GM19452 (cell line): ENCODE measurements around the gene ROPN1B.

Experiments used
- ATAC-seq: cut with Tn5 transposase; IDR thresholded peaks from one replicate; pipeline ENCODE4 v1.9.1; 2021; ENCODE audit not compliant: unreplicated experiment

The ROPN1B gene

GRCh38 chr3:126003447-126004190 lies 34.6 kb downstream of the ROPN1B start:
- ATAC-seq: no peak

DNA sequence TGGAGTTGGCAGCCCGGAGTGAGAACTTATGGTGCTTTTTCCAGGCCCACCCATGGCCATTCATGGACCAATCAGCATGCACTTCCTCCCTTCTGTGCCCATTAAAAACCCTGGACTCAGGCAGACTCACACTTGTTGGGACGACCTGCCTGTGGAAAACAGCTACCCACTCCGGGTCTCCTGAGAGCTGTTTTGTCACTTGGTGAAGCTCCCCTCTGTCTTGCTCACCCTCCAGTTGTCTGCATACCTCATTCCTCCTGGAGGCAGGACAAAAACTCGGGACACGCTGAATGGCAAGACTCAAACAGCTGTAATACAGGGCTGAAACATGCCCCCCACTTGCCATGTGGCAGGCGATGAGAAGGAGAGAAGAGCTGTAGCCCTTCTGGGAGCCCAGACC lies 35.2 kb downstream of the ROPN1B start:
- ATAC-seq: no peak

- ATAC-seq: no peak
Measured at GRCh38 chr3:126004692-126005091, 35.7 kb downstream of the ROPN1B start.

DNA sequence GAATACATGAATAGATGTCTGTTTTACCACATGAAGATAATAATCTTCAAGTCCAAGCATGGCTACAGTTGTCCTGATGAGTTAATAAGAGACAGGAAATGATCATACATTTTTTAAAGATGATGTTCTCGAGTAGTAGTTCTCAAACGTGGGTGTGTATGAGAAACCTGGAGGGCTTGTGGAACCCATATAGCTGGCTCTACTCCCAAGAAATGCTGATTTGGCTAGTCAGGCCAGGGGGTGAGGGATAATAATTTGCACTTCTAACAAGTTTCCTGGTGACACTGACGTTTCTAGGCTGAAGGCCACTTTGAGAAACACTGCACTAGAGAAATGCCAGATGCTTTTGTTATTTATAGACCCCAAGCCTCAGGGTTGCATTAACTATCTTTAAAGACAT lies 37.0 kb downstream of the ROPN1B start:
- no peak for ATAC-seq

DNA sequence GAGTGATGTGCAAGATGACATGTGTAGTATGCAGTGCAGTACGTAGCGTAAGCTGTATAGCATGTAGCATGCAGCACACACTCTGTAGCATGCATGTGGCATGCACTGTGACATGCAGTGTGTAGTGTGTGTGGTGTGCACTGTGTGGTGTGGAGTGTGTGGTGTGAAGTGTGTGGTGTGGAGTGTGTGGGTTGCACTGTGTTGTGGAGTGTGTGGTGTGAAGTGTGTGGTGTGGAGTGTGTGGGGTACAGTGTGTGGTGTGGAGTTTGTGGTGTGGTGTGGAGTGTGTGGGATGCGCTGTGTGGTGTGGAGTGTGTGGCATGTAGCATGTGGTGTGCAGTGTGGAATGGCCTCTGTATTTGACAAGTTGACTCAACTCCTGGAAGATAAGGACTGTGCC lies 39.2 kb downstream of the ROPN1B start:
- no peak for ATAC-seq

DNA sequence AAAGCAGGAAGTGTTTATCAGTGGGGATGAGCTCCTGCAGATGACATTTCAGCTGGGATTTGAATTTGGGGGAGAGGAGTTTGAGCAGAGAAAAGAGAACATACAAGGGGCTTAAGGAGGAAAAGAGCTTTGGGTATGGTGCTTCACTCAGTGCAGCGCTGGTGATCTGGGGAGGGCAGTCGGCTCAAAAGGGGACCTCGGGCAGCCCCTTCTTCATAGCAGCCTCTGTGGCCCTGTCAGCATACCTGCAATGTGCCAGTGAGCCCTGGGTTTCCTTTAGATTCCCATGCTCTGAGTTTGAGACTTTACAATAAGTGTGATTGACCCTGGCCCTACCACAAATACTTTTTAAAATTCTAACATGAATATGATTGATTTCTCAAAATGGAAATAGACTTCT lies 40.2 kb downstream of the ROPN1B start:
- no peak for ATAC-seq

DNA sequence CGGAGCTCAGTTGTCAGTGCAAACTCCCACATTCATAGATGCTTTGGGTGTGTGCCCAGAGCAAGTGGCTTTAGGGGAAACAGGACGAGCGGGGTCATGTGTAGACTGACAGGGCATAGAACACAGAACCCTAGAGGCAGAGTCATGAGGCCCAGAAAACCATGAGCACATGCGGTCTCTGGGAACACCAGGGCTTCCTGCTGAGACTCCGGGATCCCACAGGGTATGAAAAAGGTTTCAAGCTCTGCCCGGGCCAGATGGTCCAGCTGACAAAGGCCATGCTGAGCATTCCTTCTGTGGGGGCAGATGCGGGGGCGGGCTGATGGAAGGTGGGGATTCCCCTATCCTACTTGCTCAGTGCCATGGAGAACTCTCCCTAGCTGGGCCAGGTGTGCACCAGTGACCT lies 44.8 kb downstream of the ROPN1B start:
- no peak for ATAC-seq

- no peak for ATAC-seq
Measured at GRCh38 chr3:126014252-126014651, 45.3 kb downstream of the ROPN1B start.

DNA sequence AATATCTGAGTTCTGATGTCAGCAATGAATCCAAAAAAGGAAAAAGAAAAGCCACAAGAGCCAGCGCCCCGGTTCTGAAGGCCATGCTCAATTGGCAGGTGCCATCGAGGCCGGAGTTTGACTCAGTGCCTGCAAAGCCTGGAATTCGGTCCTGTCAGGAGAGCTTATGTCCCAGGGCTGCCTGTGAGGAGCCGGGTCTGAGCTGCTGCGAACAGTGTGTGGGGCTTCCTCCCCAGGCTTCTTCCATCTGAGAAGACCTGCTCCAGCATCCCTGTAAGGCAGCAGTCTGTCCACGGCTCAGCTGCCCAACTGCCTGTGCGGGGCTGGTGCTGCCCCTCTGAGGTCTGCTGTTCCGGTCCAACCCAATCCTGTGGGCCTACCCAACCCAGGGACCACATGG lies 46.1 kb downstream of the ROPN1B start:
- no peak for ATAC-seq

- no peak for ATAC-seq
Measured at GRCh38 chr3:126016616-126017015, 47.6 kb downstream of the ROPN1B start.

DNA sequence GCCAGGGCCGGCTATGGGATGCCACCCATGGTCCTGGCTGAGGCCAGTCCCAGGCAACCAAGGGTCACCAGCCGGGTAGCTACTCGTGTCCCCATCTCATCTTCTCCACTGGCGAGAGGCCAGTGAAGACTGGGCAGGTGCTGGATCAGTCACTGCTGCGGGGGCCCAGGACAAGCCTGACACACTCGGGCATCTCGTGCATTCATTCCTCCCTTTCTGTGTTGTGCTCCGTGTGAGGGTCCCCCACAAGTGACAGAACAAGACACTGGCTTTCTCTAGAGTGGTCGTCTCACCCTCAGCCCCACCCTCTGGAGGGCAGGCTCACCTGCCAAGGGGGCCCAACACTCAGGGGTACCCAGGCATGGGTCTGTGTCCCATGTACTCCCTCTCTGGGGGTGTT lies 48.4 kb downstream of the ROPN1B start:
- ATAC-seq: no peak

GRCh38 chr3:126018545-126018944 lies 49.6 kb downstream of the ROPN1B start:
- ATAC-seq: no peak

DNA sequence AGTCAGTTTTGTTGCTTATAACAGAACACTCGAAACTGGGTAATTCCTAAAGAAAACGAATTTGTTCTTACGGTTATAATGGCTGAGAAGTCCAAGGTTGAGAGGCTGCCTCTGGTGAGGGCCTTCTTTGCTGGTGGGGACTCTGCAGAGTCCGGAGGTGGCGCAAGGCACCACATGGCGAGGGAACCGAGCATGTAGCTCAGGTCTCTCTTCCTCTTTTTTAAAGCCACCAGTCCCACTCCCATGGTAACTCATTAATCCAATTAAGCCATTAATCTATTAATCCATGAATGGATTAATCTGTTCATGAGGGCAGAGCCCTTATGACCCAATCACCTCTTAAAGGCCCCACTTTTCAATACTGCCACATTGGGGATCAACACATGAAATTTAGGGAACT lies 50.0 kb downstream of the ROPN1B start:
- ATAC-seq: no peak

- ATAC-seq: no peak
Measured at GRCh38 chr3:126019683-126020082, 50.7 kb downstream of the ROPN1B start.

DNA sequence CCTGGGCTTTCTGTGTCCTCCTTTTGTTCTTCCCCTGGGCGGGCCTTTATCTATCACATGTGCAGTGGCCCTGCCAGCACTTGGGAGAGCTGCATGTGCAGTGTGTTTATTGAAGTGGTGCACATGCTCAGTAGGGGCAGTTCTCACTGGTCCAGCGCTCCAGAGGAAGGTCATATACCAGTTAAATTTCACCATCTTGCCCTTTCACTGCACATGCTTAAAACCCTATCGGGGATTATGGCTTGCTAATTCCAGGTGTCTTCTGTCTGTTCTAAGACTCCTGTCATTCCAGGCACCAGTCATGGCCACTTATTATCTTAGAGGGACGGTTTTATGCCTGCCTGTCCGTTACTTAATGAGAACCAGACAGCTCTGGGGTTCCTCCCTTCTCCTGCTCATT lies 52.2 kb downstream of the ROPN1B start:
- ATAC-seq: no peak

DNA sequence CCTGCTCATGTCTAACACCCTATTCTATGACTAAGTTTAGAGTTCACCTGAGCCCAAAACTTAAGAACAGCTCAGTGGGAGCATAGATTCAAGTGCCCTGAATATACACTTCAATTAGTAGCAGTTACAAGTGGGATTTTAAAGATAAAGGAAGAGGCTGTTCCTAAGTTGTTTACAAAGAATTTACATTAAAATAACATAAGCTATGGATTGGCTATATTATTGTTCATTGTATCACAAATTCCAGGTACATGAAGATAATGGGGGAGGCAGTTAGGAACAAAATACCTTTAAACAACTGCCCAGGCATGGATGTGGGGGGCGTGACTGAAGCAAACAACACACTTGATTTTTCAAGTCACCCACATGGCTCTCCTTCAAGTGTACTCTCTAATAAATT lies 52.7 kb downstream of the ROPN1B start:
- ATAC-seq: no peak

- ATAC-seq: no peak
Measured at GRCh38 chr3:126022741-126023359, 53.9 kb downstream of the ROPN1B start.

GRCh38 chr3:126023390-126023789 lies 54.4 kb downstream of the ROPN1B start:
- ATAC-seq: no peak

DNA sequence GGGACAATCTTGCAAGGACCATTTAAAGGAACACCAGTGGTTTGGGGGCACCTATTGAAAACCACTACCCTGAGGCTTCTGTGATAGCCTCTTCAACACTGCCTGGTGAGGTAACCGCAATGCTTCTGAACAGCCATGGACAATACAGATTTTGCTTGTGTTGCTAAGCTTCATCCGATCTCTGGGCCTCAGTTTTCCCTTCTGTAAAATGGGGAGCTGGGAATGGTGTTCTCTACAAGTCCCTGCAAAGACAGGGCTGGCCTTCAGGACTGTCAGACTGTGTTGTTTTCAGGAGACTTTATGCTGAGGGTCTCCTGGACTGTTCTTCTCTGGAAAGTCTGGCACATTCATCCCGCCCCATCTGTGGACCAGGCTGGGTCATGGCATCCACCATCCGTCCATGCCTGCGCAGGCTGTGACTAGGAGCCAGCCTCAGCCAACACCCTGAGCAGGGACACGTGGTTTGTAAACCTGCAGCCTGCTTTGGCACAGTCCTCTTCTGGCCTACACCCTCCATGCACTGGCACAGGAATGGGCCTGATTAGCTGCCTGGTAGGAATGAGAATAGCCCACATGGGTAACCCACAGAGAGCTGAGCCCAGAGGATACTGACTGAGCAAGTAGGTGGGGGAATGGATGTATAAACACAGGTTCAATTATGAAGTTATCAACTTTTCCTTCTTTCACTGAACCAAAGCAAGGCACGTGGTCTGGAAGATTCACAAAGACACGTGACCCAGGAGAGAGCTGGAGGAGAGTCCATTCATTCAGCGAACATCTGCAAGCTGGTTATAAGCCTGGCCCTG lies 55.3 kb downstream of the ROPN1B start:
- no peak for ATAC-seq

DNA sequence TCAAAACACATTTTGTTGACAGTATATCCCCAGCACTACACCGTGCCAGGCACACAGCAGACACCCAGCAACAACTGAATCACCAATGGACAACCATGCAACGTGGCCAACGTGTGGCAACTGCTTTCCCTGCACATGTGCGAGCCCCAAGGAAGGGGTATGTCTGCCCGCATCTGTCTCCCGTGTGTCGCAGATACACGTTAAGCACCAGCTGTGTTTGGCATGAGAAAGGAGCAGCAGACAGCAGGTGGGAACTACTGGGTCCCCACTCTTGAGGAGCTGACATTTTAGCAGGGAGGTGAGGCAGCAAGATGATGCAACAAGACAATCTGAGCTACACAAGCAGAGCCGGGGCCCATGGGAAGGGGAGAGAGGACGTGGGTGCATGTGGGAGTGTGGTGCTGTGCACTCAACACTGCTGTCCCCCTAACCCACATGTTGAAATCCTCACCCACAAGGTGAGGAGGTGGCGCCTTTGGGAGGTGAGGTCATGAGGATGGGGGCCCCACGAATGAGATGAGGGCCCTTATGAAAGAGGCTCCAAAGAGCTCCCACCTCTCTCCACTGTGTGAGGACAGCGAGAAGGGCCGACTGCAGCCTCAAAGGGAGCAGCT lies 56.2 kb downstream of the ROPN1B start:
- ATAC-seq: no peak

DNA sequence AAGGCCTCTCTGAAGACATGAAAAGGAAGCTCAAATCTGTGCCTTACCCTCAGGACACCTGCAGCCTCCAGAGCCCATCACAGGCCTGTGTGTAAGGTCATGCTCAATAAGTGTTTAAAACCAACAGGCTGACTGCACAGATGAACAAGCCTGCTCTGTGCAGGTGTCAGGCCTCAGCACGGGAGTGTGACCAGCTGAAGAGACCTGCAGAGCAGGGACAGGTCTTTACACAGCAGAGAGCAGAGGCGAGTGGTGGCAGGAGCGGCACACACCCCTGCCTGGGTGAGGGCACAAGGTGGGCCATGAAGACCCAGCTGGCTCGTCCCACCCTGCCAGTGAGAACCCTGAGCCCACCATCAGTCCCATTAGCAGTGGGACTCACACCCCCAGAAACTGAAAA lies 56.9 kb downstream of the ROPN1B start:
- no peak for ATAC-seq
